ENCODE measurements around the gene TNN.
A peak's percentile ranks its signal among the peaks of the same experiment; 100 is the strongest.

Gene TNN

GRCh38 chr1:175185903-175186302 is 118.3 kb downstream of the TNN start:
- Histone ChIP-seq H3K79me2 (ENCODE audit: insufficient read depth, low read length) (peaks cover 5% of the 10 kb centered on the region; the same call in 1 of the 2 replicates), H3K9me3 (ENCODE audit: insufficient read depth, low read depth, low read length) (no peaks in the 10 kb centered on the region), H3F3A (ENCODE audit: low read depth) (no peaks in the 10 kb centered on the region), H3K4me2 (ENCODE audit: low read depth, low read length, poor library complexity, severe bottlenecking) (no peak overlapping the region), H3K4me3 (ENCODE audit: low read length, poor library complexity, severe bottlenecking) (no peak overlapping the region), H4K20me1 (ENCODE audit: insufficient read depth, low read length, poor library complexity, severe bottlenecking) (no peaks in the 10 kb centered on the region), H3K36me3 (ENCODE audit: insufficient read depth, low read length) (no peaks in the 10 kb centered on the region), H3K27me3 (ENCODE audit: insufficient read depth, low read length, poor library complexity, severe bottlenecking) (no peaks in the 10 kb centered on the region), H3K9me2 (replicated peaks; ENCODE audit: low read depth, low read length) (no peaks in the 10 kb centered on the region), H3K9ac (ENCODE audit: low read depth, low read length, poor library complexity, severe bottlenecking) (no peak overlapping the region), H2AFZ (ENCODE audit: low read length) (no peak overlapping the region), H3K4me1 (ENCODE audit: insufficient read depth, low read length, poor library complexity, severe bottlenecking) (peaks cover 33% of the 10 kb centered on the region)
- TF ChIP-seq EZH2phosphoT487 (IDR thresholded peaks at IDR 0.05; ENCODE audit: borderline replicate concordance) = no peak
- TF ChIP-seq, protein P1, sequence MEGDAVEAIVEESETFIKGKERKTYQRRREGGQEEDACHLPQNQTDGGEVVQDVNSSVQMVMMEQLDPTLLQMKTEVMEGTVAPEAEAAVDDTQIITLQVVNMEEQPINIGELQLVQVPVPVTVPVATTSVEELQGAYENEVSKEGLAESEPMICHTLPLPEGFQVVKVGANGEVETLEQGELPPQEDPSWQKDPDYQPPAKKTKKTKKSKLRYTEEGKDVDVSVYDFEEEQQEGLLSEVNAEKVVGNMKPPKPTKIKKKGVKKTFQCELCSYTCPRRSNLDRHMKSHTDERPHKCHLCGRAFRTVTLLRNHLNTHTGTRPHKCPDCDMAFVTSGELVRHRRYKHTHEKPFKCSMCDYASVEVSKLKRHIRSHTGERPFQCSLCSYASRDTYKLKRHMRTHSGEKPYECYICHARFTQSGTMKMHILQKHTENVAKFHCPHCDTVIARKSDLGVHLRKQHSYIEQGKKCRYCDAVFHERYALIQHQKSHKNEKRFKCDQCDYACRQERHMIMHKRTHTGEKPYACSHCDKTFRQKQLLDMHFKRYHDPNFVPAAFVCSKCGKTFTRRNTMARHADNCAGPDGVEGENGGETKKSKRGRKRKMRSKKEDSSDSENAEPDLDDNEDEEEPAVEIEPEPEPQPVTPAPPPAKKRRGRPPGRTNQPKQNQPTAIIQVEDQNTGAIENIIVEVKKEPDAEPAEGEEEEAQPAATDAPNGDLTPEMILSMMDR (conservative IDR thresholded peaks at IDR 0.05; ENCODE audit: low read length) = no peak; the same call in 1 of the 2 replicates

GRCh38 chr1:175186433-175187160 is 119.0 kb downstream of the TNN start:
- Histone ChIP-seq H3K36me3 (ENCODE audit: insufficient read depth, low read length) (no peaks in the 10 kb centered on the region), H3K9ac (ENCODE audit: low read depth, low read length, poor library complexity, severe bottlenecking) (no peak overlapping the region), H3K9me3 (ENCODE audit: insufficient read depth, low read depth, low read length) (no peaks in the 10 kb centered on the region), H3K4me2 (ENCODE audit: low read depth, low read length, poor library complexity, severe bottlenecking) (no peak overlapping the region), H3K4me1 (ENCODE audit: insufficient read depth, low read length, poor library complexity, severe bottlenecking) (peaks cover 40% of the 10 kb centered on the region), H3K79me2 (ENCODE audit: insufficient read depth, low read length) (peaks cover 7% of the 10 kb centered on the region; the same call in 1 of the 2 replicates), H2AFZ (ENCODE audit: low read length) (no peak overlapping the region), H3K4me3 (ENCODE audit: low read length, poor library complexity, severe bottlenecking) (no peak overlapping the region), H4K20me1 (ENCODE audit: insufficient read depth, low read length, poor library complexity, severe bottlenecking) (no peaks in the 10 kb centered on the region), H3F3A (ENCODE audit: low read depth) (no peaks in the 10 kb centered on the region), H3K9me2 (replicated peaks; ENCODE audit: low read depth, low read length) (no peaks in the 10 kb centered on the region), H3K27me3 (ENCODE audit: insufficient read depth, low read length, poor library complexity, severe bottlenecking) (no peaks in the 10 kb centered on the region)
- TF ChIP-seq, protein P1 (conservative IDR thresholded peaks at IDR 0.05; ENCODE audit: low read length) = no peak
- TF ChIP-seq EZH2phosphoT487 (IDR thresholded peaks at IDR 0.05; ENCODE audit: borderline replicate concordance) = no peak

GRCh38 chr1:175188936-175189335 is 121.3 kb downstream of the TNN start:
- no peaks in the 10 kb centered on the region for H4K20me1 ChIP-seq (ENCODE audit: insufficient read depth, low read length, poor library complexity, severe bottlenecking)
- peaks cover 7% of the 10 kb centered on the region; the same call in 1 of the 2 replicates for H3K79me2 ChIP-seq (ENCODE audit: insufficient read depth, low read length)
- no peak overlapping the region for H2AFZ ChIP-seq (ENCODE audit: low read length)
- TF ChIP-seq, protein P1 (conservative IDR thresholded peaks at IDR 0.05; ENCODE audit: low read length) = no peak
- no peak for TF ChIP-seq EZH2phosphoT487 (IDR thresholded peaks at IDR 0.05; ENCODE audit: borderline replicate concordance)
- no peaks in the 10 kb centered on the region for H3K9me2 ChIP-seq (replicated peaks; ENCODE audit: low read depth, low read length)
- peak overlapping the region; percentile 87 for H3K4me2 ChIP-seq (ENCODE audit: low read depth, low read length, poor library complexity, severe bottlenecking)
- no peaks in the 10 kb centered on the region for H3F3A ChIP-seq (ENCODE audit: low read depth)
- no peaks in the 10 kb centered on the region for H3K9me3 ChIP-seq (ENCODE audit: insufficient read depth, low read depth, low read length)
- no peaks in the 10 kb centered on the region for H3K36me3 ChIP-seq (ENCODE audit: insufficient read depth, low read length)
- H3K9ac ChIP-seq (ENCODE audit: low read depth, low read length, poor library complexity, severe bottlenecking) = no peak overlapping the region
- no peak overlapping the region for H3K4me3 ChIP-seq (ENCODE audit: low read length, poor library complexity, severe bottlenecking)
- peaks cover 52% of the 10 kb centered on the region for H3K4me1 ChIP-seq (ENCODE audit: insufficient read depth, low read length, poor library complexity, severe bottlenecking)
- no peaks in the 10 kb centered on the region for H3K27me3 ChIP-seq (ENCODE audit: insufficient read depth, low read length, poor library complexity, severe bottlenecking)
